ENCODE measurements around the gene HSPA2. TPM values are rescaled to one million over a fixed set of nuclear protein-coding genes. Genes with fewer than 3 reads are reported as not detected.

HSPA2 gene
- total and polyA plus RNA-seq, 2 of the 4 experiments (the other 2 are of a cell fraction): 18.4 to 19.7 TPM

DNA sequence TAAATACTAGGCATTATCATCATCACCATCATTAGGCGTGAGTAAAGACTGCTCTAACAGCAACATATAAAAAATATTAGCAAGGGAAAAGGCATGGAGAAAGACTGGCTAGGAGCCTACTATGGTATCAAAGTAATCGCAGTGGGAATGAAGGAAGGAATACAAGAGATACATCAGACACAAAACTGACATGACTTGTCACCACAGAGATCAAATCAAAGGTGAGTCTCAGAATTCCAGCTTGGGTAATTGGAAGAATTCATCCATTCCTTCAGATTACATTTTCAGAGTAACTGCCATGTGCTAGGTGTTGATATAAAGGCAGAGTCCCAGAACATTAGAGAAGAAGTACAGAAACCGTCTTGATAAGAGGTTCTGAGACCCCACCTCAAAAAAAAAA is 47.1 kb upstream of the HSPA2 start:
- no peak for ATAC-seq (ENCODE audit: low read depth)
- in situ Hi-C loops (cut with MboI; ENCODE audit: low sequenced_read_pairs): loop anchor here (25.0 kb wide), 1 partner anchor 481 kb away; no protein-coding TSS in a partner anchor

More for the DNA sequence above, 47.1 kb upstream of the HSPA2 start:
- Histone ChIP-seq H4K20me1 (ENCODE audit: insufficient read depth, low read length) (no peaks in the 10 kb centered on the region), H2AFZ (replicated peaks; ENCODE audit: low read length, poor library complexity) (no peak overlapping the region), H3K14ac (replicated peaks; ENCODE audit: low read depth, low read length) (no peak overlapping the region), H4K5ac (ENCODE audit: low read depth, low read length) (no peak overlapping the region), H4K91ac (ENCODE audit: insufficient read depth, low read depth, low read length) (no peak overlapping the region), H3K27ac (ENCODE audit: insufficient read depth, low read length) (no peak overlapping the region), H2BK20ac (ENCODE audit: low read depth, low read length) (no peak overlapping the region), H3K36me3 (ENCODE audit: control insufficient read depth, insufficient read depth, low read length) (0 out of 2 replicates have a peak, but pooled peaks cover 1% of the 10 kb centered on the region), H3K4me3 (ENCODE audit: insufficient read depth, low read depth, low read length) (no peak overlapping the region), H2BK5ac (ENCODE audit: low read depth, low read length, poor library complexity, severe bottlenecking) (no peak overlapping the region), H2BK15ac (ENCODE audit: low read depth, low read length) (no peak overlapping the region), H3K4me1 (ENCODE audit: control insufficient read depth, insufficient read depth, low read length) (no peaks in the 10 kb centered on the region), H3K9me3 (ENCODE audit: control insufficient read depth, insufficient read depth, low read length) (no peaks in the 10 kb centered on the region), H2AK9ac (replicated peaks; ENCODE audit: low read depth, low read length, poor library complexity) (no peak overlapping the region), H3K9me1 (ENCODE audit: insufficient read depth, low read length) (no peaks in the 10 kb centered on the region; the same call in 1 of the 2 replicates), H3K23ac (ENCODE audit: low read depth, low read length) (no peak overlapping the region), H3K9ac (ENCODE audit: low read depth, low read length) (no peak overlapping the region), H4K8ac (ENCODE audit: low read depth in 2 of 2, low read length in 2 of 2) (no peak overlapping the region), H3K4me2 (ENCODE audit: low read depth, low read length) (no peak overlapping the region), H3K4ac (ENCODE audit: low read depth, low read length) (no peak overlapping the region), H3K79me1 (ENCODE audit: low read depth in 1 of 2, low read length in 2 of 2) (peaks cover 2 to 20% of the 10 kb centered on the region in 2 experiments; a peak in 3 of 4 replicates), H3K56ac (ENCODE audit: extremely low read depth, insufficient read depth, low read length) (no peak overlapping the region), H2BK120ac (ENCODE audit: low read depth, low read length) (no peak overlapping the region), H3K18ac (ENCODE audit: low read depth, low read length) (no peak overlapping the region), H2AK5ac (ENCODE audit: low read depth, low read length) (no peak overlapping the region), H3K27me3 (ENCODE audit: control insufficient read depth, insufficient read depth, low read length) (no peaks in the 10 kb centered on the region)
- dilution Hi-C loops (cut with HindIII; ENCODE audit: low sequenced_read_pairs, unreplicated experiment) (no loop called here), intact Hi-C loops (cut with micrococcal nuclease) (no loop called here)
- ChIA-PET CTCF (interaction anchor here (0.6 kb wide), 1 partner anchor 123 kb away, joined by 4 read pairs; no protein-coding TSS in a partner anchor), POLR2A (ENCODE audit: unreplicated experiment) (no interaction called here)
- BruUV-seq (replicated peaks): no TSS peak
- DNase-seq: no peak
- TF ChIP-seq NFE2L2 (IDR thresholded peaks at IDR 0.05; ENCODE audit: low read depth, low read length): no peak
- no peak for TF ChIP-seq RAD21 (IDR thresholded peaks at IDR 0.05; ENCODE audit: low read length)
- TF ChIP-seq, protein P1, sequence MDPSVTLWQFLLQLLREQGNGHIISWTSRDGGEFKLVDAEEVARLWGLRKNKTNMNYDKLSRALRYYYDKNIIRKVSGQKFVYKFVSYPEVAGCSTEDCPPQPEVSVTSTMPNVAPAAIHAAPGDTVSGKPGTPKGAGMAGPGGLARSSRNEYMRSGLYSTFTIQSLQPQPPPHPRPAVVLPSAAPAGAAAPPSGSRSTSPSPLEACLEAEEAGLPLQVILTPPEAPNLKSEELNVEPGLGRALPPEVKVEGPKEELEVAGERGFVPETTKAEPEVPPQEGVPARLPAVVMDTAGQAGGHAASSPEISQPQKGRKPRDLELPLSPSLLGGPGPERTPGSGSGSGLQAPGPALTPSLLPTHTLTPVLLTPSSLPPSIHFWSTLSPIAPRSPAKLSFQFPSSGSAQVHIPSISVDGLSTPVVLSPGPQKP (IDR thresholded peaks at IDR 0.05; ENCODE audit: borderline replicate concordance, low read depth, low read length): no peak
- no peak for TF ChIP-seq BHLHE40 (IDR thresholded peaks at IDR 0.05; ENCODE audit: low read depth, low read length)
- TF ChIP-seq RCOR1 (IDR thresholded peaks at IDR 0.05; ENCODE audit: insufficient replicate concordance, low read length): no peak
- TF ChIP-seq CEBPB (IDR thresholded peaks at IDR 0.05; ENCODE audit: low read depth, low read length): no peak
- no CpG with 5 or more reads among the region's 3 CpGs for WGBS, 2 experiments (ENCODE audit: extremely low coverage in 2 of 2, insufficient read length in 1 of 2)
